ENCODE results near the gene THAP8. TPM values are rescaled to one million over a fixed set of nuclear protein-coding genes. Genes with fewer than 3 reads are reported as not detected.

THAP8 gene
- total and polyA plus RNA-seq, 2 of the 13 experiments (the other 11 are each of a cell fraction or from before 2014, with no cell fraction given): 1.7 to 3.7 TPM

- TF ChIP-seq PATZ1 (CRISPR knock-in tag; IDR thresholded peaks at IDR 0.05) (peak; percentile 50; the same call in 1 of the 2 replicates), RARG (CRISPR knock-in tag; IDR thresholded peaks at IDR 0.05; ENCODE audit: low read depth) (no peak), ZZZ3 (CRISPR knock-in tag; IDR thresholded peaks at IDR 0.05; ENCODE audit: borderline replicate concordance) (0 out of 2 replicates have a peak, but pooled peaks have one; percentile 58), CCDC6 (CRISPR knock-in tag; IDR thresholded peaks at IDR 0.05) (peak; percentile 85), ZNF512 (CRISPR knock-in tag; IDR thresholded peaks at IDR 0.05) (no peak), E2F1 (CRISPR knock-in tag; IDR thresholded peaks at IDR 0.05) (0 out of 2 replicates have a peak, but pooled peaks have one; percentile 52), GTF2F1 (IDR thresholded peaks at IDR 0.05; ENCODE audit: low read length) (no peak; the same call in 1 of the 2 replicates), ZNF12 (CRISPR knock-in tag; IDR thresholded peaks at IDR 0.05) (no peak), ZNF350 (CRISPR knock-in tag; IDR thresholded peaks at IDR 0.05; ENCODE audit: borderline replicate concordance, low read depth) (peak; percentile 51; the same call in 1 of the 2 replicates), ZNF670 (CRISPR knock-in tag; IDR thresholded peaks at IDR 0.05; ENCODE audit: borderline replicate concordance) (peak; percentile 79; the same call in 1 of the 2 replicates), MTA1 (CRISPR knock-in tag; IDR thresholded peaks at IDR 0.05; ENCODE audit: borderline replicate concordance) (peak; percentile 29; the same call in 1 of the 2 replicates), ZNF121 (CRISPR knock-in tag; IDR thresholded peaks at IDR 0.05) (no peak)
- TF ChIP-seq, protein P1, sequence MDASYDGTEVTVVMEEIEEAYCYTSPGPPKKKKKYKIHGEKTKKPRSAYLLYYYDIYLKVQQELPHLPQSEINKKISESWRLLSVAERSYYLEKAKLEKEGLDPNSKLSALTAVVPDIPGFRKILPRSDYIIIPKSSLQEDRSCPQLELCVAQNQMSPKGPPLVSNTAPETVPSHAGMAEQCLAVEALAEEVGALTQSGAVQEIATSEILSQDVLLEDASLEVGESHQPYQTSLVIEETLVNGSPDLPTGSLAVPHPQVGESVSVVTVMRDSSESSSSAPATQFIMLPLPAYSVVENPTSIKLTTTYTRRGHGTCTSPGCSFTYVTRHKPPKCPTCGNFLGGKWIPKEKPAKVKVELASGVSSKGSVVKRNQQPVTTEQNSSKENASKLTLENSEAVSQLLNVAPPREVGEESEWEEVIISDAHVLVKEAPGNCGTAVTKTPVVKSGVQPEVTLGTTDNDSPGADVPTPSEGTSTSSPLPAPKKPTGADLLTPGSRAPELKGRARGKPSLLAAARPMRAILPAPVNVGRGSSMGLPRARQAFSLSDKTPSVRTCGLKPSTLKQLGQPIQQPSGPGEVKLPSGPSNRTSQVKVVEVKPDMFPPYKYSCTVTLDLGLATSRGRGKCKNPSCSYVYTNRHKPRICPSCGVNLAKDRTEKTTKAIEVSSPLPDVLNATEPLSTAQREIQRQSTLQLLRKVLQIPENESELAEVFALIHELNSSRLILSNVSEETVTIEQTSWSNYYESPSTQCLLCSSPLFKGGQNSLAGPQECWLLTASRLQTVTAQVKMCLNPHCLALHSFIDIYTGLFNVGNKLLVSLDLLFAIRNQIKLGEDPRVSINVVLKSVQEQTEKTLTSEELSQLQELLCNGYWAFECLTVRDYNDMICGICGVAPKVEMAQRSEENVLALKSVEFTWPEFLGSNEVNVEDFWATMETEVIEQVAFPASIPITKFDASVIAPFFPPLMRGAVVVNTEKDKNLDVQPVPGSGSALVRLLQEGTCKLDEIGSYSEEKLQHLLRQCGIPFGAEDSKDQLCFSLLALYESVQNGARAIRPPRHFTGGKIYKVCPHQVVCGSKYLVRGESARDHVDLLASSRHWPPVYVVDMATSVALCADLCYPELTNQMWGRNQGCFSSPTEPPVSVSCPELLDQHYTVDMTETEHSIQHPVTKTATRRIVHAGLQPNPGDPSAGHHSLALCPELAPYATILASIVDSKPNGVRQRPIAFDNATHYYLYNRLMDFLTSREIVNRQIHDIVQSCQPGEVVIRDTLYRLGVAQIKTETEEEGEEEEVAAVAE (CRISPR knock-in tag; IDR thresholded peaks at IDR 0.05; ENCODE audit: borderline replicate concordance): peak; percentile 83; the same call in 1 of the 2 replicates
- TF ChIP-seq, protein P2, sequence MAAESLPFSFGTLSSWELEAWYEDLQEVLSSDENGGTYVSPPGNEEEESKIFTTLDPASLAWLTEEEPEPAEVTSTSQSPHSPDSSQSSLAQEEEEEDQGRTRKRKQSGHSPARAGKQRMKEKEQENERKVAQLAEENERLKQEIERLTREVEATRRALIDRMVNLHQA (CRISPR knock-in tag; IDR thresholded peaks at IDR 0.05): no peak
- TF ChIP-seq, protein P3, sequence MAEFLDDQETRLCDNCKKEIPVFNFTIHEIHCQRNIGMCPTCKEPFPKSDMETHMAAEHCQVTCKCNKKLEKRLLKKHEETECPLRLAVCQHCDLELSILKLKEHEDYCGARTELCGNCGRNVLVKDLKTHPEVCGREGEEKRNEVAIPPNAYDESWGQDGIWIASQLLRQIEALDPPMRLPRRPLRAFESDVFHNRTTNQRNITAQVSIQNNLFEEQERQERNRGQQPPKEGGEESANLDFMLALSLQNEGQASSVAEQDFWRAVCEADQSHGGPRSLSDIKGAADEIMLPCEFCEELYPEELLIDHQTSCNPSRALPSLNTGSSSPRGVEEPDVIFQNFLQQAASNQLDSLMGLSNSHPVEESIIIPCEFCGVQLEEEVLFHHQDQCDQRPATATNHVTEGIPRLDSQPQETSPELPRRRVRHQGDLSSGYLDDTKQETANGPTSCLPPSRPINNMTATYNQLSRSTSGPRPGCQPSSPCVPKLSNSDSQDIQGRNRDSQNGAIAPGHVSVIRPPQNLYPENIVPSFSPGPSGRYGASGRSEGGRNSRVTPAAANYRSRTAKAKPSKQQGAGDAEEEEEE (CRISPR knock-in tag; IDR thresholded peaks at IDR 0.05; ENCODE audit: borderline replicate concordance): no peak
Observed at GRCh38 chr19:35995048-35995993, 58.8 kb downstream of the THAP8 start, which contains the start of gene SDHAF1 (continued).
